HepG2 (cell line): Measurements from ENCODE around the gene UNC13D. TPM values are rescaled to one million over a fixed set of nuclear protein-coding genes. Genes with fewer than 3 reads are reported as not detected.
A peak's percentile ranks its signal among the peaks of the same experiment; 100 is the strongest.

Source experiments
- ATF5 ChIP-seq: sonication (generic); formaldehyde crosslinking; IDR thresholded peaks from 2 replicates; pipeline ENCODE4 v1.4.0; 2020; ENCODE audit warnings: mild to moderate bottlenecking, low read depth, missing genetic modification reagents
- E2F1 ChIP-seq: sonication (generic); formaldehyde crosslinking; IDR thresholded peaks from 2 replicates; pipeline ENCODE4 v1.5.0; 2020; ENCODE audit warnings: missing genetic modification reagents
- ISX ChIP-seq: sonication (generic); formaldehyde crosslinking; conservative IDR thresholded peaks from 2 replicates; pipeline ENCODE4 v1.5.0; 2020; ENCODE audit warnings: missing genetic modification reagents
- MBD4 ChIP-seq: IDR thresholded peaks from 2 replicates; pipeline ENCODE4 v1.6.1; 2012; ENCODE audit warnings: low read length, inconsistent platforms, borderline replicate concordance
- ZBTB1 ChIP-seq: sonication (generic); formaldehyde crosslinking; IDR thresholded peaks from 2 replicates; pipeline ENCODE4 v1.4.0; 2020; ENCODE audit warnings: missing genetic modification reagents, borderline replicate concordance
- ZNF142 ChIP-seq: sonication (generic); formaldehyde crosslinking; IDR thresholded peaks from 2 replicates; pipeline ENCODE4 v1.4.0; 2020; ENCODE audit warnings: missing genetic modification reagents
- ZNF296 ChIP-seq: sonication (generic); formaldehyde crosslinking; conservative IDR thresholded peaks from 2 replicates; pipeline ENCODE4 v1.5.0; 2020; ENCODE audit warnings: mild to moderate bottlenecking, missing genetic modification reagents
- ZNF616 ChIP-seq: sonication (generic); formaldehyde crosslinking; IDR thresholded peaks from 2 replicates; pipeline ENCODE4 v1.5.0; 2020; ENCODE audit warnings: low read depth, mild to moderate bottlenecking, missing genetic modification reagents
- ZNF800 ChIP-seq: sonication (generic); formaldehyde crosslinking; IDR thresholded peaks from 2 replicates; pipeline ENCODE4 v1.4.0; 2020; ENCODE audit warnings: missing genetic modification reagents
- polyA plus RNA-seq, 8 experiments: library from polyadenylated mRNA; depleted of rRNA in 3 of 8; stranded (reverse) in 7 of 8; unstranded in 1 of 8; fragments of >200 nt; fragmentation: Illumina TruSeq in 4 of 8; extraction: Trizol in 4 of 8; gene quantifications; 2 replicates each; pipeline versions ENCODE4 v1.2.1 to v1.2.3, GENCODE V29; 2011 to 2016; ENCODE audit warnings: low read depth in 4 of 8, missing spikeins in 1 of 8, mixed read lengths in 1 of 8; ENCODE audit not compliant: insufficient read depth in 1 of 8
- total RNA-seq, 5 experiments: library from RNA; depleted of rRNA; stranded (reverse); fragments of >200 nt; fragmentation: Illumina TruSeq; extraction: Trizol; gene quantifications; 2 replicates each; pipeline ENCODE4 v1.2.3, GENCODE V29; 2016; ENCODE audit warnings: low read depth in 1 of 5
- TF ChIP-seq, protein P1 (sequence below): sonication (generic); formaldehyde crosslinking; IDR thresholded peaks from 2 replicates; pipeline ENCODE4 v1.5.1; 2020; ENCODE audit warnings: mild to moderate bottlenecking, missing genetic modification reagents, borderline replicate concordance

Gene UNC13D
- total and polyA plus RNA-seq, 2 of the 13 experiments (the other 11 are each of a cell fraction or from before 2014, with no cell fraction given): 29.7 to 42.7 TPM

DNA sequence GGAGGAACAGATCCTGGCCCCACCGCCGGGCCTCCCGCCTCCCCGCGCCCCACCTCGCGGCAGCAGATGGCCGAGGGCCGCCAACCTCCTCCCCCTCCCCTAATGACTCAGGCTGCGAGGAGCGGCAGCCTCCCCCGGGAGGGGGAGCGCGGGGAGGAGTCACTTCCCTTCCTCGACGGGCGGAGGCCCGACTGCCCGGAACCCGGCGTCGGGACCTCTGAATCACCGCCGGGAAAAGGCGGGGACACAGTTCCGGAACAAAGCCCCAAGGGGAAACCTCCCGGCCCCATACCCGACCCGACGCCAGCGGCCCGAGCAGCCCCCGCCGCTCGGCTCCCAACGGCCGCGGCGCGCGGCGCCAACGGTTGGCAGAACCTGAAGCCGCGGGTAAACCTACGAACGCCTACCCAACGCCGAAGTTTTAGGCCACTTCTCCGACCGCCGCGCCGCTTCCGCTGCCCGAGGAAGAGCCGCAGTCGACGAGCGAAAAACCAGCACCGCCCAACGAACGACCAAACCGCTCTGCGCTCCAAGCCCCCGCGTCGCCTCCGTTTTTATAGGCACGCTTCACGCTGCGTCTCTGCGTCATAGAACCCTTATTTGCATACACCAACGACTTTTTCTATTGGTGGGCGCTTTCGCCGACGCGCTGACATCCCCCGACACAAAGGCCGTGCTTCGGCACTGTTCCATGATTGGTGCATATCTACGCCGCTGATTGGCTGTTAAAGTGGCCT is 64.8 kb downstream of the UNC13D start (continued):
- no peak for TF ChIP-seq ZNF296 (CRISPR knock-in tag)
- TF ChIP-seq ZNF142 (CRISPR knock-in tag): peak; percentile 92
- 0 out of 2 replicates have a peak, but pooled peaks have one; percentile 82 for TF ChIP-seq ZNF616
- TF ChIP-seq E2F1: peak; percentile 42; the same call in 1 of the 2 replicates
- TF ChIP-seq ATF5: 0 out of 2 replicates have a peak, but pooled peaks have one; percentile 72
- no peak for TF ChIP-seq MBD4
- TF ChIP-seq, protein P1, sequence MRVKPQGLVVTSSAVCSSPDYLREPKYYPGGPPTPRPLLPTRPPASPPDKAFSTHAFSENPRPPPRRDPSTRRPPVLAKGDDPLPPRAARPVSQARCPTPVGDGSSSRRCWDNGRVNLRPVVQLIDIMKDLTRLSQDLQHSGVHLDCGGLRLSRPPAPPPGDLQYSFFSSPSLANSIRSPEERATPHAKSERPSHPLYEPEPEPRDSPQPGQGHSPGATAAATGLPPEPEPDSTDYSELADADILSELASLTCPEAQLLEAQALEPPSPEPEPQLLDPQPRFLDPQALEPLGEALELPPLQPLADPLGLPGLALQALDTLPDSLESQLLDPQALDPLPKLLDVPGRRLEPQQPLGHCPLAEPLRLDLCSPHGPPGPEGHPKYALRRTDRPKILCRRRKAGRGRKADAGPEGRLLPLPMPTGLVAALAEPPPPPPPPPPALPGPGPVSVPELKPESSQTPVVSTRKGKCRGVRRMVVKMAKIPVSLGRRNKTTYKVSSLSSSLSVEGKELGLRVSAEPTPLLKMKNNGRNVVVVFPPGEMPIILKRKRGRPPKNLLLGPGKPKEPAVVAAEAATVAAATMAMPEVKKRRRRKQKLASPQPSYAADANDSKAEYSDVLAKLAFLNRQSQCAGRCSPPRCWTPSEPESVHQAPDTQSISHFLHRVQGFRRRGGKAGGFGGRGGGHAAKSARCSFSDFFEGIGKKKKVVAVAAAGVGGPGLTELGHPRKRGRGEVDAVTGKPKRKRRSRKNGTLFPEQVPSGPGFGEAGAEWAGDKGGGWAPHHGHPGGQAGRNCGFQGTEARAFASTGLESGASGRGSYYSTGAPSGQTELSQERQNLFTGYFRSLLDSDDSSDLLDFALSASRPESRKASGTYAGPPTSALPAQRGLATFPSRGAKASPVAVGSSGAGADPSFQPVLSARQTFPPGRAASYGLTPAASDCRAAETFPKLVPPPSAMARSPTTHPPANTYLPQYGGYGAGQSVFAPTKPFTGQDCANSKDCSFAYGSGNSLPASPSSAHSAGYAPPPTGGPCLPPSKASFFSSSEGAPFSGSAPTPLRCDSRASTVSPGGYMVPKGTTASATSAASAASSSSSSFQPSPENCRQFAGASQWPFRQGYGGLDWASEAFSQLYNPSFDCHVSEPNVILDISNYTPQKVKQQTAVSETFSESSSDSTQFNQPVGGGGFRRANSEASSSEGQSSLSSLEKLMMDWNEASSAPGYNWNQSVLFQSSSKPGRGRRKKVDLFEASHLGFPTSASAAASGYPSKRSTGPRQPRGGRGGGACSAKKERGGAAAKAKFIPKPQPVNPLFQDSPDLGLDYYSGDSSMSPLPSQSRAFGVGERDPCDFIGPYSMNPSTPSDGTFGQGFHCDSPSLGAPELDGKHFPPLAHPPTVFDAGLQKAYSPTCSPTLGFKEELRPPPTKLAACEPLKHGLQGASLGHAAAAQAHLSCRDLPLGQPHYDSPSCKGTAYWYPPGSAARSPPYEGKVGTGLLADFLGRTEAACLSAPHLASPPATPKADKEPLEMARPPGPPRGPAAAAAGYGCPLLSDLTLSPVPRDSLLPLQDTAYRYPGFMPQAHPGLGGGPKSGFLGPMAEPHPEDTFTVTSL (CRISPR knock-in tag): no peak; the same call in 1 of the 2 replicates
- TF ChIP-seq ZNF800 (CRISPR knock-in tag): peak; percentile 87
- TF ChIP-seq ZBTB1 (CRISPR knock-in tag): peak; percentile 80; the same call in 1 of the 2 replicates
- TF ChIP-seq ISX (CRISPR knock-in tag): peak; percentile 92; the same call in 1 of the 2 replicates
